Measurements from ENCODE around the gene FUBP1.
"Not testable (repeated sequence)": the region's sequence is repeated elsewhere in the genome, so short reads cannot be mapped to it uniquely, and the experiment has no call there.

FUBP1 gene

GRCh38 chr1:77986810-77987209 is 7.9 kb upstream of the FUBP1 start:
- DNase-seq (ENCODE audit: low spot score): no peak

GRCh38 chr1:77984629-77985028 is 5.8 kb upstream of the FUBP1 start:
- no peak for DNase-seq (ENCODE audit: low spot score)

GRCh38 chr1:77983997-77984355 is 5.1 kb upstream of the FUBP1 start:
- DNase-seq (ENCODE audit: low spot score): no peak

- DNase-seq (ENCODE audit: low spot score): not testable (repeated sequence)
These were observed 4.6 kb upstream of the FUBP1 start for GRCh38 chr1:77983352-77983996.

GRCh38 chr1:77978293-77978968 is 441 bp downstream of the FUBP1 start:
- DNase-seq (ENCODE audit: low spot score): peak; percentile 20

- no peak for DNase-seq (ENCODE audit: low spot score)
These were observed 931 bp downstream of the FUBP1 start for GRCh38 chr1:77977989-77978292.

GRCh38 chr1:77976433-77977076 is 2.3 kb downstream of the FUBP1 start:
- no peak for DNase-seq (ENCODE audit: low spot score)

GRCh38 chr1:77975907-77976306 is 3.0 kb downstream of the FUBP1 start:
- no peak for DNase-seq (ENCODE audit: low spot score)

GRCh38 chr1:77975386-77975785 is 3.5 kb downstream of the FUBP1 start:
- no peak for DNase-seq (ENCODE audit: low spot score)

GRCh38 chr1:77972080-77972479 is 6.8 kb downstream of the FUBP1 start:
- no peak for DNase-seq (ENCODE audit: low spot score)

GRCh38 chr1:77970192-77970591 is 8.7 kb downstream of the FUBP1 start:
- DNase-seq (ENCODE audit: low spot score): no peak

- no peak for DNase-seq (ENCODE audit: low spot score)
These were observed 12.6 kb downstream of the FUBP1 start for GRCh38 chr1:77966291-77966690.

GRCh38 chr1:77961392-77961791 is 17.5 kb downstream of the FUBP1 start:
- no peak for DNase-seq (ENCODE audit: low spot score)

- DNase-seq (ENCODE audit: low spot score): no peak
These were observed 20.0 kb downstream of the FUBP1 start for GRCh38 chr1:77958850-77959249.

GRCh38 chr1:77958391-77958790 is 20.5 kb downstream of the FUBP1 start:
- DNase-seq (ENCODE audit: low spot score): no peak

- DNase-seq (ENCODE audit: low spot score): no peak
These were observed 22.4 kb downstream of the FUBP1 start for GRCh38 chr1:77956464-77956863.

GRCh38 chr1:77955709-77956108 is 23.2 kb downstream of the FUBP1 start:
- no peak for DNase-seq (ENCODE audit: low spot score)

GRCh38 chr1:77954521-77954920 is 24.4 kb downstream of the FUBP1 start:
- no peak for DNase-seq (ENCODE audit: low spot score)

- DNase-seq (ENCODE audit: low spot score): no peak
These were observed 25.0 kb downstream of the FUBP1 start for GRCh38 chr1:77953907-77954306.

- no peak for DNase-seq (ENCODE audit: low spot score)
These were observed 27.5 kb downstream of the FUBP1 start for GRCh38 chr1:77951328-77951727.

- no peak for DNase-seq (ENCODE audit: low spot score)
These were observed 28.0 kb downstream of the FUBP1 start for GRCh38 chr1:77950873-77951272.

- DNase-seq (ENCODE audit: low spot score): no peak
These were observed 29.9 kb downstream of the FUBP1 start for GRCh38 chr1:77948841-77949424.

GRCh38 chr1:77945345-77945744 is 33.5 kb downstream of the FUBP1 start:
- no peak for DNase-seq (ENCODE audit: low spot score)

Data from HuH-7.5 (cell line).